ENCODE data around the gene RPS23. TPM values are rescaled to one million over a fixed set of nuclear protein-coding genes. Genes with fewer than 3 reads are reported as not detected.

The RPS23 gene
- total RNA-seq, 4 donors from 2014 or later = 1,596 to 2,915 (median 2,211) TPM

DNA sequence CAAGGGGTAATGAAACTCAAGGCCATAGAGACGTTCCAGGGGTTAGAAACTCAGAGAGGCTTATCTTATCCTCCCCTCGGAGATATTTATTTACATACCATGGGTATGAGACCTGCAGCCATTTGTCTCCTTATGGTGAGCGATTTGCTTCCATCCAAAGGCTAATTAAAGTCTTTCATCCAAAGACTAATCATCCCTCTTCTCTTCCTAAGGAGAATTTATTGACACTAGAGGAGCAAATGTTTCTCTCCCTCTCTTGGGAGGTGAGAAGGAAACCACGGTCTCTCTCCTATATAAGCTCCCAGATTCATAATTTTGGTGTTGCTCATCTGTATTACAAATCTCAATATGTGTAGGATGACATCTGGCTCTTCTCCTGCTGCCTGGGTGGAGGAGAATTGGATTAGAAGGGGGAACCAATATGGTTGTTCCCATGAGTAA is 31.0 kb upstream of the RPS23 start:
- Histone ChIP-seq H3K9me3 (no peaks in the 10 kb centered on the region), H3K4me1 (peaks cover 0 to 6% of the 10 kb centered on the region in 2 donors), H3K27me3 (no peaks in the 10 kb centered on the region), H3K36me3 (no peaks in the 10 kb centered on the region), H3K27ac (no peak overlapping the region), H3K4me3 (replicated peaks in 1 of 3) (no peak overlapping the region)
- intact Hi-C loops (cut with DNase I) = no loop called here
- no peak for DNase-seq
- TF ChIP-seq POLR2A (IDR thresholded peaks at IDR 0.05) = no peak
- TF ChIP-seq, protein P1, sequence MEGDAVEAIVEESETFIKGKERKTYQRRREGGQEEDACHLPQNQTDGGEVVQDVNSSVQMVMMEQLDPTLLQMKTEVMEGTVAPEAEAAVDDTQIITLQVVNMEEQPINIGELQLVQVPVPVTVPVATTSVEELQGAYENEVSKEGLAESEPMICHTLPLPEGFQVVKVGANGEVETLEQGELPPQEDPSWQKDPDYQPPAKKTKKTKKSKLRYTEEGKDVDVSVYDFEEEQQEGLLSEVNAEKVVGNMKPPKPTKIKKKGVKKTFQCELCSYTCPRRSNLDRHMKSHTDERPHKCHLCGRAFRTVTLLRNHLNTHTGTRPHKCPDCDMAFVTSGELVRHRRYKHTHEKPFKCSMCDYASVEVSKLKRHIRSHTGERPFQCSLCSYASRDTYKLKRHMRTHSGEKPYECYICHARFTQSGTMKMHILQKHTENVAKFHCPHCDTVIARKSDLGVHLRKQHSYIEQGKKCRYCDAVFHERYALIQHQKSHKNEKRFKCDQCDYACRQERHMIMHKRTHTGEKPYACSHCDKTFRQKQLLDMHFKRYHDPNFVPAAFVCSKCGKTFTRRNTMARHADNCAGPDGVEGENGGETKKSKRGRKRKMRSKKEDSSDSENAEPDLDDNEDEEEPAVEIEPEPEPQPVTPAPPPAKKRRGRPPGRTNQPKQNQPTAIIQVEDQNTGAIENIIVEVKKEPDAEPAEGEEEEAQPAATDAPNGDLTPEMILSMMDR (IDR thresholded peaks at IDR 0.05) = no peak
- 86 to 91% methylated on average over 4 of the region's 4 CpGs for WGBS, 2 donors

DNA sequence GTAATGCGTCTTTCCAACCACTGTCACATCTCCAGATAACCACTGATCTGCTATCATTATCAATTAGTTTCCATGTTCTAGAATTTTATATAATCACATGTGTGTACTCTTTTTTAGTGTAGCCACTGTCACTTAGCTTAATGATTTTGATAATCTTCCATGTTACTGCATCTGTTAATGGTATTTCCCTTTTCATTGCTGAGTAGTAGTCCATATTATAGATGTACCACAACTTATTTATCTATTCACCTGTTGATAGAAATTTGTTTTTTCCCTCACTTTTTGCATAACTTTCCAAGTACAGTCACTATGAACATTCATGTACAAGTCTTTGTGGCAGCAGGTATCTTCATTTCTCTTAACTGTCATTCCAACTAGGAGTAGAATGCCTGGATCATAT is 30.3 kb upstream of the RPS23 start:
- TF ChIP-seq, protein P1 (IDR thresholded peaks at IDR 0.05) = no peak
- TF ChIP-seq POLR2A (IDR thresholded peaks at IDR 0.05) = no peak
- Histone ChIP-seq H3K9me3 (no peaks in the 10 kb centered on the region), H3K27me3 (no peaks in the 10 kb centered on the region), H3K4me3 (replicated peaks in 1 of 3) (no peak overlapping the region), H3K27ac (no peak overlapping the region), H3K4me1 (peaks cover 0 to 6% of the 10 kb centered on the region in 2 donors), H3K36me3 (no peaks in the 10 kb centered on the region)
- WGBS, 2 donors = 92 to 100% methylated on average over 1 of the region's 1 CpG
- DNase-seq = no peak
- intact Hi-C loops (cut with DNase I) = no loop called here

DNA sequence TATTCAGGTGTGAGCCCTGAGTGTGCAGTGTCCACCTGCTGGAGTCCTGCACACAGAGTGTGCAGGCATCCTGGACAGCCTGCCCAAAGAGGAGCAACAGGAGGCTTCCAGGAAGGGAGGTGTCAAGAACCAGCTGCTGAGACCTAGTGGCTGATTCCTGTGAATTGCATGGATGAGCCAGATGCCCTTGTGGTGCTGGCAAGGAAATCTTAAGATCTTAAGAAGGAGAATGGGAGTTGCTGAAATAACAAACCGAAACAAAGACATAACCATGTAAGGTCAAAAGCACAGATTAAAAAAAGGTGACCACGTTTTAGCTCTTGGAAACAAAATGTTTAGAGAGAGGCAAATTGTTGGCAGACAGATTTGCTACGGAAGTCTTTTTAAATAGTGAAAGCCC is 29.3 kb upstream of the RPS23 start:
- DNase-seq = peak; percentile 49 to 66
- H3K9me3 ChIP-seq = no peaks in the 10 kb centered on the region
- H3K36me3 ChIP-seq = no peaks in the 10 kb centered on the region
- peaks cover 0 to 6% of the 10 kb centered on the region in 2 donors for H3K4me1 ChIP-seq
- WGBS, 2 donors = 20 to 25% methylated on average over 3 of the region's 3 CpGs
- no peak overlapping the region for H3K4me3 ChIP-seq (replicated peaks in 1 of 3)
- intact Hi-C loops (cut with DNase I) = no loop called here
- TF ChIP-seq POLR2A (IDR thresholded peaks at IDR 0.05) = no peak
- TF ChIP-seq, protein P1 (IDR thresholded peaks at IDR 0.05) = peak in 2 of 6 experiments; percentile 9 to 33
- no peaks in the 10 kb centered on the region for H3K27me3 ChIP-seq
- peak overlapping the region in 1 of 3 donors; percentile 85 for H3K27ac ChIP-seq

DNA sequence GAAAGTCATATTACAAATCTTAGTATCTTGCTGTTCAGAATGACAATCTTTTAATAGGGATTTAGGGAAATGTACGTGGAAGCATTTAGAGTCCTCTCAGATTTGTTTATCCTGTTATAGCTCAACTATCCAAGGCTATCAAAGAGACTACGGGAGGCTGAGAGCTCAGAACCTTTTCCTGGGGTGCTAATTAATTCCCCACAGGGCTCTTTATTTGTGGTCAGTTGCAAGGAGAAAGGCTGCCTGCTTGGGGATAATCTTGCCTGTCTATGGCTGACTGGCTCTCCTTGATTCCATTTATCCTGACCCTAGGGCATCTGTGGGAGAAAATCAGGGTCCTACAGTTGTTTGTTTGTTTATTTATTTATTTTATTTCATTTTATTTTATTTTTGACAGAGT is 28.0 kb upstream of the RPS23 start:
- 82 to 88% methylated on average over 2 of the region's 2 CpGs for WGBS, 2 donors
- Histone ChIP-seq H3K27ac (no peak overlapping the region), H3K4me1 (peaks cover 0 to 6% of the 10 kb centered on the region in 2 donors), H3K9me3 (no peaks in the 10 kb centered on the region), H3K36me3 (no peaks in the 10 kb centered on the region), H3K27me3 (no peaks in the 10 kb centered on the region), H3K4me3 (replicated peaks in 1 of 3) (no peak overlapping the region)
- TF ChIP-seq POLR2A (IDR thresholded peaks at IDR 0.05) = no peak
- TF ChIP-seq, protein P1 (IDR thresholded peaks at IDR 0.05) = no peak
- intact Hi-C loops (cut with DNase I) = no loop called here
- no peak for DNase-seq

DNA sequence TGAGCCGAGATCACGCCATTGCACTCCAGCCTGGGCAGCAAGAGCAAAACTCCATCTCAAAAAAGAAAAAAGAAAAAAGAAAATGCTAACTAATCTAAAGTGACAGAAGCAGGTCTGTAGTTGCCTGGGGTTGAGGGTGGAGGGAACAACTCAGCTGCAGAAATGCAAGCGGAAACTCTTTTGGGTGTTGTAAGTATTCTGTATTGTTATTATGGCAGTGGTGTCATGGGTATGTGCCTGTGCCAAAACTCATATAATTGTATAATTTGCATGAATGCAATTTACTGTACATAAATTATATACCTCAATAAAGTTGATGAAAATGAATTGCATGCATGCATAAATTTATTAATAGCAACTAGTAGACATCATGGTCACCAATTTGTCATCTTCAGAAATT is 23.0 kb upstream of the RPS23 start:
- TF ChIP-seq, protein P1 (IDR thresholded peaks at IDR 0.05) = no peak
- no peak for TF ChIP-seq POLR2A (IDR thresholded peaks at IDR 0.05)
- H3K36me3 ChIP-seq = no peaks in the 10 kb centered on the region
- no peak overlapping the region for H3K4me3 ChIP-seq (replicated peaks in 1 of 3)
- no peaks in the 10 kb centered on the region for H3K4me1 ChIP-seq
- no peaks in the 10 kb centered on the region for H3K27me3 ChIP-seq
- WGBS, 2 donors = 94 to 95% methylated on average over 3 of the region's 3 CpGs
- intact Hi-C loops (cut with DNase I) = no loop called here
- no peak for DNase-seq
- H3K27ac ChIP-seq = no peak overlapping the region
- no peaks in the 10 kb centered on the region for H3K9me3 ChIP-seq

Measured in thyroid gland (tissue), 4 donors.